Activated T-helper 1 cell treated with anti-CD3 and anti-CD28 coated beads, Interleukin-12 subunit alpha, Interleukin-12 subunit beta, Interleukin-2, Interleukin-4 antibody, amounts not matched to agents 30 ng/mL and 10 ng/mL and 1 ng/mL, durations not matched to agents 14 hours and 24 hours and 36 hours (primary cell): Measurements from ENCODE around the gene PPP2R3A. TPM values are rescaled to one million over a fixed set of nuclear protein-coding genes. Genes with fewer than 3 reads are reported as not detected.
A peak's percentile ranks its signal among the peaks of the same experiment; 100 is the strongest.
"Not testable (repeated sequence)": the region's sequence is repeated elsewhere in the genome, so short reads cannot be mapped to it uniquely, and the experiment has no call there.

Experiments
- DNase-seq: peaks from one replicate; pipeline ENCODE4 v3.0.0; 2021; ENCODE audit warnings: low spot score
- H3K27ac Mint-ChIP-seq: one replicate; pipeline ENCODE4 v1.8.0; 2021; ENCODE audit warnings: mild to moderate bottlenecking, mixed read lengths
- H3K27me3 Mint-ChIP-seq: one replicate; pipeline ENCODE4 v1.8.0; 2022; ENCODE audit warnings: mild to moderate bottlenecking, moderate library complexity, mixed read lengths; ENCODE audit not compliant: insufficient read depth
- H3K36me3 Mint-ChIP-seq: one replicate; pipeline ENCODE4 v1.8.0; 2021; ENCODE audit warnings: low read depth, mixed read lengths
- H3K4me1 Mint-ChIP-seq: one replicate; pipeline ENCODE4 v1.8.0; 2021; ENCODE audit warnings: low read depth, mixed read lengths
- H3K4me3 Mint-ChIP-seq: one replicate; pipeline ENCODE4 v1.8.0; 2021; ENCODE audit warnings: mild to moderate bottlenecking, moderate library complexity, mixed read lengths
- H3K9me3 Mint-ChIP-seq: one replicate; pipeline ENCODE4 v1.8.0; 2021; ENCODE audit warnings: mixed read lengths
- intact Hi-C: fragments of 100-400 bp; cut with micrococcal nuclease; formaldehyde crosslinking; loops from one replicate; pipeline ENCODE4 v1.15.1; 2024
- total RNA-seq: library from RNA; stranded (reverse); gene quantifications from 2 replicates; pipeline ENCODE4 v1.2.3, GENCODE V29; 2022

Gene PPP2R3A
- total RNA-seq, 1 donor from 2014 or later = not detected

DNA sequence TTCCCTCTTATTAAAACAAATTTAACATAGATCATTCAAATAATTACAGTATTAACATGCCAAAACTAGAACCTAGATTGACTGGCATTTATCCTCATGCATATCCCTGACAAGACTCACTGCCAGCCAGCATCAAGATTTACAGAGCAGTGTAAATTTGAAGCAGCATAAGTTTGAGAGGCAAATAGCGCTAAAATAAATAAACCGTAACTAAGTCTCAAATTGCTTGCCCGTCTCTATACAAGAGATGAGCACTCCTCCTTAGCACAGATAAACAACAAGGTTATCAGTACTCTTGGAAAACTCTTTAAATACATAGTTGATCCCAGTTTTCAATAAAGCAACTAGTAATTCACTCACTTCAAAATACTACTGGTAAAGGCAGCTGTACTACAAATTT is 201.0 kb downstream of the PPP2R3A start:
- Mint-ChIP-seq H3K9me3 (no peaks in the 10 kb centered on the region), H3K27me3 (no peaks in the 10 kb centered on the region), H3K36me3 (peaks cover 9% of the 10 kb centered on the region), H3K4me1 (peaks cover 30% of the 10 kb centered on the region), H3K27ac (no peak overlapping the region), H3K4me3 (no peak overlapping the region)
- intact Hi-C loops = no loop called here
- DNase-seq = no peak

DNA sequence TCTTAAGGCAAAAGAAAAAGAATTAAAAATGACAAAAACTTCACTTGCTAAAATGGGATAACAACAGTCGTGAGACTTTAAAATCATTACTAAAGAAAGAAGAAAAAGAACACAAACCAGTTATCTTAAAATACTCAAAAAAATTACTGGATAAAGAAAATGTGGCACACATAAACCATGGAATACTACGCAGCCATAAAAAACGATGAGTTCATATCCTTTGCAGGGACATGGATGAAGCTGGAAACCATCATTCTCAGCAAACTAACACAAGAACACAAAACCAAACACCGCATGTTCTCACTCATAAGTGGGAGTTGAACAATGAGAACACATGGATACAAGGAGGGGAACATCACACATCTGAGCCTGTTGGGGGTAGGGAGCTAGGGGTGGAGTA is 202.7 kb downstream of the PPP2R3A start:
- H3K27me3 Mint-ChIP-seq, H3K4me3 Mint-ChIP-seq, intact Hi-C loops, H3K9me3 Mint-ChIP-seq, H3K36me3 Mint-ChIP-seq, H3K27ac Mint-ChIP-seq, DNase-seq: not testable (repeated sequence)
- peaks cover 29% of the 10 kb centered on the region for H3K4me1 Mint-ChIP-seq

DNA sequence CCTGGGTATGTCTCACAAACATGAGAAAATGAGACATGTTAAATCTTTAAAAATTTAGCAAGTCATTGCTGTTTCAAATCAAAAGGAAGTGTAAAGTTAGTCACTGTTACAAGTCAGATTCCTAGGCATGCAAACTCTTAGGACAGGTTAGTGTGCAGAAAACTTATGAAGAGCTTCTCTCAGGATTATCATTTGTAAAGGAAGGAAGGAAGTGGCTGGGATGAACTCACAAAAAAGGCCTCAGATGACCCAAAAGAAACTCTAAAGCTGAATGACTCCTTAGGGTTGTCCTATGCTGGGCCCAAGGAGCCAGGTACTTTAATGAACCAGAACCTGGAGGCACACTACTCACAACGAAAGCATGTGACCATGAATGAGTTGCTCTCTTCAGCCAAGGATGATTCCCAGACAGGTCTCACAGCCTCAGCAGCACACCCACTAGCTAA is 205.6 kb downstream of the PPP2R3A start:
- Mint-ChIP-seq H3K9me3 (no peaks in the 10 kb centered on the region), H3K4me3 (no peak overlapping the region), H3K36me3 (peaks cover 6% of the 10 kb centered on the region), H3K27me3 (no peaks in the 10 kb centered on the region), H3K27ac (peak overlapping the region; percentile 5), H3K4me1 (peaks cover 22% of the 10 kb centered on the region)
- intact Hi-C loops = no loop called here
- DNase-seq = no peak

DNA sequence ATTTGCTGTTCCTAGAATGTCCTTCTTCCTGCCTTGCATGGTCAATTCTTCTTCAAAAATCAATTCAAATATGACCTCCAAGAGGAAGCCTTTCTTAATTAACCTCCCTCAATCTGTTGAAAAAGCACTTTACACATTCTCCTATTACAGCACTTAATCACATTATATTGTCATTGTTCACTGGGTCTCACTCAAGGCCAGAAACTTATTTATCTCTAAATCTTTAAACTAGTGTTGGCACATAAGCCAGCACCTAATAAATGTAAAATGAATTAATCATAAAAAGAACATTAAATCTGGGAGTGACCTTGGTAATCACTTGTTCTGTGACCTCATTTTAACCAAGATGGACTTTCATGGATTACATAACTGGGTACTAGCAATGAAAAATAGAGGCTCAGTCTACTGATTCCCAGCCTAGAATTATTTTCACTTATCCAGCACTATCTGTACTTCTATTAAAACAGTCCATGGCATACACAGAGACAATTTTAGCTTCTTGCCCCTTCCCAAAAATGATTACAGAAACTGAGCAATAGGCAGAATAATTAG is 208.5 kb downstream of the PPP2R3A start:
- Mint-ChIP-seq H3K9me3 (no peaks in the 10 kb centered on the region), H3K4me1 (peaks cover 11% of the 10 kb centered on the region), H3K27ac (no peak overlapping the region), H3K36me3 (peaks cover 2% of the 10 kb centered on the region), H3K4me3 (no peak overlapping the region), H3K27me3 (no peaks in the 10 kb centered on the region)
- no peak for DNase-seq
- intact Hi-C loops = no loop called here

DNA sequence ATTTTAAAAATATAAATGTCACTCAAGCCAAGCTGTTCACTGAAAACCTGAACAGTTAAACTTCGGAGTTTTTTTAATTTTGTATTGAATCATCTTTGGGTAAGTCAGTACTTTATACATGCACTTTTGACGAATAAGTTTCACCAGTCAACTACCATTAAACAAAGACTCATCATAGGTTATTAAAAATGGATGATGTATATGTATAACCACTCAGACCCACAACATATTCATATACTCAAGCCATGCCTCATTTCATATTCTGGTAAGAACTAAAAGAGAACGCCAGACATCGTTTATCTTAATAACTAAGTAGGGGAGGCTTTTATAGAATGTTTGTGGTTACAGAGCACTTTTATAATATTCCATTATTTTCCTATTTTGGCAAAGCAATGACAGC is 212.3 kb downstream of the PPP2R3A start:
- Mint-ChIP-seq H3K27me3 (no peaks in the 10 kb centered on the region), H3K4me1 (peaks cover 25% of the 10 kb centered on the region), H3K36me3 (peaks cover 3% of the 10 kb centered on the region), H3K9me3 (no peaks in the 10 kb centered on the region), H3K27ac (no peak overlapping the region), H3K4me3 (no peak overlapping the region)
- no peak for DNase-seq
- intact Hi-C loops = no loop called here

DNA sequence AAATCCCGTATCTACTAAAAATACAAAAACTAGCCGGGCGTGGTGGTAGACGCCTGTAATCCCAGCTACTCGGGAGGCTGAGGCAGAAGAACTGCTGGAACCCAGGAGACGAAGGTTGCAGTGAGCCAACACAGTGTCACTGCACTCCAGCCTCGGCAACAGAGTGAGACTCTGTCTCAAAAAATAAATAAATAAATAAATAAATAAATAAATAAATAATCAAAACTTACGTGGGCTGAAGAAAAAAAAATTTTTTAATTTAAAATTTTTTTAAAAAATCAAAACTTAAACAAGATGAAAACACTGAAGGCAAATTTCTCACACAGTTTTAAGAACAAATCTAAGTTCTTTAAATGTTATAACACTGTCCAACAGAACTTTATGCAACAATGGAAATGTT is 216.2 kb downstream of the PPP2R3A start:
- no peaks in the 10 kb centered on the region for H3K9me3 Mint-ChIP-seq
- peaks cover 7% of the 10 kb centered on the region for H3K36me3 Mint-ChIP-seq
- peaks cover 40% of the 10 kb centered on the region for H3K4me1 Mint-ChIP-seq
- DNase-seq = no peak
- H3K27me3 Mint-ChIP-seq = no peaks in the 10 kb centered on the region
- intact Hi-C loops = loop anchor here (1.0 kb wide), 1 partner anchor 13 kb away; no protein-coding TSS in a partner anchor
- H3K27ac Mint-ChIP-seq = no peak overlapping the region
- no peak overlapping the region for H3K4me3 Mint-ChIP-seq

DNA sequence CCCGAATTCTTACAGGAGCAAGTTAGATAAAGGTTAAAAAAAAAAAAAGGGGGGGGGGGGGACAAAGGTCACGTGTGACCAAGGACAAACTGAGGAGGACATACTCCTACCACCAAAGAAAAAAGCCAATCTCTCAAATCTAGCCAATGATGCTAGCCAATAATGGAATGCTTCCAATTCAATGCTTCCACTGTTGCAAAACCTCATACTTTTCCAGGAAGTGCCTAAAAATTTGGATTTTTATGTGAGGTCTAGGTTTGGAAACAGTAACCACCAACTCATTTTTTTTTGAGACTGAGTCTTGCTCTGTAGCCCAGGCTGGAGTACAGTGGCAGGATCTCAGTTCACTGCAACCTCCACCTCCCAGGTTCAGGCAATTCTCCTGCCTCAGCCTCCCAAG is 219.2 kb downstream of the PPP2R3A start:
- Mint-ChIP-seq H3K9me3 (no peaks in the 10 kb centered on the region), H3K4me3 (no peak overlapping the region), H3K27ac (no peak overlapping the region), H3K4me1 (peaks cover 62% of the 10 kb centered on the region), H3K36me3 (peaks cover 10% of the 10 kb centered on the region), H3K27me3 (no peaks in the 10 kb centered on the region)
- no peak for DNase-seq
- intact Hi-C loops = no loop called here

DNA sequence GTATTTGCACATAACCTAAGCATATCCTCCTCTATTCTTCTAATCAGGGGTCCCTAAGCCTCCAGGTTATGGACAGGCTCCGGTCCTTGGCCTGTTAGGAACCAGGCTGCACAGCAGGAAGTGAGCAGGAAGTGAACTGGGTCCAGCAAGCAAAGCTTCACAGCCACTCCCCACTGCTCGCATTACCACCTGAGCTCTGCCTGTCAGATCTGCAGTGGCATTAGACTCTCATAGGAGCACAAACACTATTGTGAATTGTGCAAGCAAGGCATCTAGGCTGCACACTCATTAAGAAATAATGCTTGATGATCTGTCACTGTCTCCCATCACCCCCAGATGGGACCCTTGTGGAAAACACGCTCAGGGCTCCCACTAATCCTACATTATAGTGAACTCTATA is 220.8 kb downstream of the PPP2R3A start:
- intact Hi-C loops = no loop called here
- peaks cover 19% of the 10 kb centered on the region for H3K36me3 Mint-ChIP-seq
- H3K27ac Mint-ChIP-seq = no peak overlapping the region

DNA sequence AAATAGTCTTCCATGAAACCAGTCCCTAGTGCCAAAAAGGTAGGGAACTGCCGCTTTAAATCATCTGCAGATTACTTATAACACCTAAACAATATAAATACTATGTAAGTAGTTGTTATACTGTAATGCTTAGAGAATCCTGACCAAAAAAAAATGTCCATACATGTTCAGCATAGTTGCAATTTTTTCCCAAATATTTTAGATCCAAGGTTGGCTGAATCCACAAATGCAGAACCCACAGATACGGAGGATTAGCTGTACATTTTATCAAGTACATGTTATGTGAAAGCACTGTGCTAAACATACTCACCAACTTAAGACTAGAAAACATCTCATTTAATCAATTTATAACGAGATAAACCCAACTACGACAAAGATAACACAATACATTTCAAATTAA is 221.3 kb downstream of the PPP2R3A start:
- DNase-seq = no peak
- intact Hi-C loops = no loop called here
- no peaks in the 10 kb centered on the region for H3K9me3 Mint-ChIP-seq
- H3K27ac Mint-ChIP-seq = peak overlapping the region; percentile 63
- H3K27me3 Mint-ChIP-seq = no peaks in the 10 kb centered on the region
- peaks cover 21% of the 10 kb centered on the region for H3K36me3 Mint-ChIP-seq
- peaks cover 80% of the 10 kb centered on the region for H3K4me1 Mint-ChIP-seq
- no peak overlapping the region for H3K4me3 Mint-ChIP-seq

More for the DNA sequence above, 220.8 kb downstream of the PPP2R3A start:
- Mint-ChIP-seq H3K4me3 (no peak overlapping the region), H3K27me3 (no peaks in the 10 kb centered on the region), H3K9me3 (no peaks in the 10 kb centered on the region), H3K4me1 (peaks cover 75% of the 10 kb centered on the region)
- DNase-seq = no peak

DNA sequence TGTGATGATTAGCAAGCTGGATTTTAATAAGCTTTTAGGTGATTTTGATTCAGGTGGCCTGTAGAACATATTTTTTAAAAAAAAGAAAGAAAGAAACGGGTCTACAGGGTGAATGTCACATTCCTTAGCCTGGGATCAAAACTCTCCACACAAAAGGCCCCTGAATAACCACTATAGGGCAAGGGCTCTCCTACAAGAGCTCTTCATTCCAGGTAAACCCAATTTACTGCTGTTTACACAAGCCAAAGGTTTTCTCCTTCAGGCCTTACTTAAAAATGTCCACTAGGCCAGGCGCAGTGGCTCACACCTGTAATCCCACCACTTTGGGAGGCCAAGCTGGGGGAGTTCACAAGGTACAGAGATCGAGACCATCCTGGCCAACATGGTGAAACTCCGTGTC is 222.3 kb downstream of the PPP2R3A start:
- Mint-ChIP-seq H3K27me3 (no peaks in the 10 kb centered on the region), H3K27ac (no peak overlapping the region), H3K36me3 (peaks cover 24% of the 10 kb centered on the region), H3K9me3 (no peaks in the 10 kb centered on the region), H3K4me1 (peaks cover 81% of the 10 kb centered on the region), H3K4me3 (no peak overlapping the region)
- no peak for DNase-seq
- intact Hi-C loops = no loop called here

DNA sequence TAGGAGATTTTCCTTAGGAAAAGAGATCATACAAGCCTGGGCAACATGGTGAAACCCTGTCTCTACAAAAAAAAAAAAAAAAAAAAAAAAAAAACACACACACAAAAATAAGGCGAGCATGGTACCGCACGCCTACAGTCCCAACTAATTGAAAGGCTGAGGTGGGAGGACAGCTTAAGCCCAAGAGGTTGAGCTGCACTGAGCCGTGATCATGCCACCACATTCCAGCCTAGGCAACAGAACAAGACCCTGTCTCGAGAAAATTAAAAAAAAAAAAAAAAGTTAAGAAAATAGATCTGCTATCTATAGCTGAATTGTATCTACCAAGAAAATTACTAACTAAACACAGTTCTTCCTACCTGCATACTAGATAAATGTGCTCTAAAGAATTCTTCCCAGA is 223.5 kb downstream of the PPP2R3A start:
- Mint-ChIP-seq H3K4me3 (no peak overlapping the region), H3K27ac (no peak overlapping the region), H3K9me3 (no peaks in the 10 kb centered on the region), H3K36me3 (peaks cover 29% of the 10 kb centered on the region), H3K4me1 (peaks cover 81% of the 10 kb centered on the region), H3K27me3 (no peaks in the 10 kb centered on the region)
- DNase-seq = no peak
- intact Hi-C loops = no loop called here

DNA sequence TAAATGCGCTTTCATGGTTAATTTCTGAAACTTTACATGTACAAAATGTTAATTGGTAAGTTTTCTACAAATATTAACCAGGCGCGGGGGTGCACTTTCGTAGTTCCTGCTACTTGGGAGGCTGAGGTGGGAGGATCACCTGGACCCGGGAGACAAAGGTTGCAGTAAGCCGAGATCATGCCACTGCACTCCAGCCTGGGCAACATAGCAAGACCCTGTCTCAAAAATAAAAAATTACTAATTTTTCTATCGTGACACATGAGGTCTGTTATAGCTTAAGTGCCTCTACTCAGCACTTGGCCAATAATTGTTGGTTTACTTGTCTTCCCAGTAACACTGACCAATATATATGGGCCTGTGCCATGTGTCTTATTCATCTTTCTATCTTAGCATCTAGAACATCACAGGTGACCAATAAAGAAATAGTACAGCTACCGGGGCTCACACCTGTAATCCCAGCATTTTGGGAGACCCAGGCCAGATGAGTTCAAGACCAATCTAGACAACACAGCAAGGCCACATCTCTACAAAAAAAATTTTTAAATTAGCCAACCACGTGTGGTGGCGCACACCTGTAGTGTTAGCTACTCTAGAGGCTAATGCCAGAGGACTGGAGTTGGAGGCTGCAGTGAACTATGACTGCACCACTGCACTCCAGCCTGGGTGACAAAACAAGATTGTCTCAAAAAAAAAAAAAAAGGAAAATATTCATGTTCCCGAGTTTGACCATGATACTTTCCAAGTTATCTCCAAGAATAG is 224.5 kb downstream of the PPP2R3A start:
- intact Hi-C loops = loop anchor here (5.0 to 10.0 kb wide), 2 partner anchors 1285 to 1703 kb away; partner anchors contain the start of genes ANAPC13 and CEP63
- peaks cover 39% of the 10 kb centered on the region for H3K36me3 Mint-ChIP-seq
- no peaks in the 10 kb centered on the region for H3K9me3 Mint-ChIP-seq
- H3K27me3 Mint-ChIP-seq = no peaks in the 10 kb centered on the region
- peaks cover 81% of the 10 kb centered on the region for H3K4me1 Mint-ChIP-seq
- peak overlapping the region; percentile 97 for H3K4me3 Mint-ChIP-seq
- no peak for DNase-seq
- H3K27ac Mint-ChIP-seq = no peak overlapping the region

DNA sequence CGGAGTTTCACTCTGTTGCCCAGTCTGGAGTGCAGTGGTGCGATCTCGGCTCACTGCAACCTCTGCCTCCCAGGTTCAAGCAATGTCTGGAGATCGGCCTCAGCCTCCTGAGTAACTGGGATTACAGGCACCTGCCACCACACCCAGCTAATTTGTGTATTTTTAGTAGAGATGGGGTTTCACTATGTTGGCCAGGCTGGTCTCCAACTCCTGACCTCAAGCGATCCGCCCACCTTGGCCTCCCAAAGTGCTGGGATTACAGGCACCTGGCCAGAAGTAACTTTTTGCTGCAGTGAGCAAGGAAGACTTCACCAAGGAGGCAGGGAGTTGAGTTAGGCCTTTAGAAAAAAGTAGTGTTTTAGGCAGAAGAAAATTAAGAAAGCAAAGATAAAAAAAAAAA is 226.7 kb downstream of the PPP2R3A start:
- Mint-ChIP-seq H3K4me3 (peak overlapping the region; percentile 97), H3K27ac (peak overlapping the region; percentile 61), H3K4me1 (peaks cover 74% of the 10 kb centered on the region), H3K36me3 (peaks cover 32% of the 10 kb centered on the region)
- intact Hi-C loops = loop anchor here (5.0 to 10.0 kb wide), 2 partner anchors 1287 to 1705 kb away; partner anchors contain the start of genes ANAPC13 and CEP63
- H3K9me3 Mint-ChIP-seq, DNase-seq, H3K27me3 Mint-ChIP-seq: not testable (repeated sequence)
